Stimulated activated CD8-positive, alpha-beta memory T cell treated with anti-CD3 and anti-CD28 coated beads, Interleukin-2, amount 100 ng/mL, for 48 hours (primary cell): ENCODE results near the gene ENTPD1.

Experiments used
- DNase-seq, 2 donors: peaks; one replicate each; pipeline ENCODE4 v3.0.0-alpha.2; 2020; ENCODE audit warnings: low read depth in 2 of 2

ENTPD1 gene

GRCh38 chr10:95831076-95831475 lies 75.1 kb downstream of the ENTPD1 start:
- DNase-seq = no peak

GRCh38 chr10:95831515-95831914 lies 75.6 kb downstream of the ENTPD1 start:
- DNase-seq = no peak

GRCh38 chr10:95832216-95833041 lies 76.5 kb downstream of the ENTPD1 start:
- DNase-seq = peak in 1 of 2 donors; percentile 7

DNA sequence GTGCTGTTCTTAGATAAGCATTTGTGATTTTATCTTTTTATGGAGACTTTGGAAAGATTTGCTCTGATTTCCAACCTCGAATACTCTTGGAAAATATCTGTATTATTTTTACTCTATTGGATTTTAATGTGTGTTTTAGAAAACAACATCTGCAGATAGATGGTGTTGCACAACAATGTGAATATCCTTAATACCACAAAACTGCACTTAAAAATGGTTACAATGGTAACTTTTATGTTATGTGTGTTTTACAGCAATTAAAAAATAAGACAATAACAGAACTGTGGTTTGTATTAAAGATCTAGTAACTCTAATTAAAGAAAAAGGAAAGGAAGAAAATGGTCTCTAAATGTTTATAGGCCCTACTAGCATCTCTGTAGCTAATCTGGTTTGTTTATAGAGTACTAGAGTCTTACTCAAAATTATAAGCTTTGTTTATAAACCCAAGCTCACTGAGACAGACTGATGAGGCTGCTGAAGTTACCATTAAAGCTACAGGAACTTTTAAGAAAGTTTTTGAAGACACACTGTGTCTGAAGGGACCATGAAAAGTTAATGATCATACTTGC lies 77.2 kb downstream of the ENTPD1 start:
- no peak for DNase-seq

DNA sequence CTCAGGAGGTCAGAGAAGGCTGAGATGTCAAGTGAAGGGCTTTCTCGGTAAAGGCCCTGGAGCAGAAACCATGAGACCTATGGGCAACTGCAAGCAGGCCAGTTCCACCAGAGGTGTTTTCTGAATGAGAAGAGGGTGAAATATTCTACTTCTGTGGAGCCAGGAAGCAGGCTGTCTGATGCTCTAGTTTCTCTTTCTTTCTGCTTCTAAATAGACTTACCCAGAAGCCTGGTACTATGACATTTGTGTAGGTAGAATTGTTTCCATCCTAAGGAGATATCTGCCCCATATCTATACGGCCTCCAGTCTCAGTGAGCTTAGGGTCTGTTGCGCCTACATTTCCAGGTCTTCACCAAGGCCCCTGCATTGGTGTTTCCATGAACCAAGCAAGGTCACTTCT lies 78.4 kb downstream of the ENTPD1 start:
- DNase-seq = no peak

- DNase-seq = no peak
These were observed 79.3 kb downstream of the ENTPD1 start for GRCh38 chr10:95835149-95835860.

GRCh38 chr10:95835911-95836310 lies 79.9 kb downstream of the ENTPD1 start:
- DNase-seq = no peak

GRCh38 chr10:95836610-95837355 lies 80.8 kb downstream of the ENTPD1 start:
- DNase-seq = no peak

GRCh38 chr10:95837356-95837776 lies 81.4 kb downstream of the ENTPD1 start:
- no peak for DNase-seq

GRCh38 chr10:95837783-95838182 lies 81.8 kb downstream of the ENTPD1 start:
- DNase-seq = no peak

DNA sequence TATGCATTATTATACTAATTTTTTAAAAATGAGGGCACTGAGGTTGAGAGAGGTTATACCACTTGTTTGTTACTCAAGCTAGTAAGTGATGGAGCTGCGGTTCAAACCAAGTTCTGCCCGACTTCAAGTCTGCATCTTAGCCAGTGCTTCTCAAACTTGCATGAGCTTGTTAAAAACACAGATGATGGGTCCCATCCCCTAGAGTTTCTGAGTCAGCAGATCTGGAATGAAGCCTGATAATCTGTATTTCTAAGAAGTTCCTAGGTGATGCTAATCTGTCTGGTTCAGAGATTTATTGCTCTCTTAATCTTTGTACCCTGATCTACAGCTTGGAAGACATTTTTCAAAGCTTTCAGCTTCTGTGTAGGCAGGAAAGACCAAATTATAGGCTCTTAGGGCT lies 84.2 kb downstream of the ENTPD1 start:
- DNase-seq = no peak

GRCh38 chr10:95840681-95841080 lies 84.7 kb downstream of the ENTPD1 start:
- no peak for DNase-seq

DNA sequence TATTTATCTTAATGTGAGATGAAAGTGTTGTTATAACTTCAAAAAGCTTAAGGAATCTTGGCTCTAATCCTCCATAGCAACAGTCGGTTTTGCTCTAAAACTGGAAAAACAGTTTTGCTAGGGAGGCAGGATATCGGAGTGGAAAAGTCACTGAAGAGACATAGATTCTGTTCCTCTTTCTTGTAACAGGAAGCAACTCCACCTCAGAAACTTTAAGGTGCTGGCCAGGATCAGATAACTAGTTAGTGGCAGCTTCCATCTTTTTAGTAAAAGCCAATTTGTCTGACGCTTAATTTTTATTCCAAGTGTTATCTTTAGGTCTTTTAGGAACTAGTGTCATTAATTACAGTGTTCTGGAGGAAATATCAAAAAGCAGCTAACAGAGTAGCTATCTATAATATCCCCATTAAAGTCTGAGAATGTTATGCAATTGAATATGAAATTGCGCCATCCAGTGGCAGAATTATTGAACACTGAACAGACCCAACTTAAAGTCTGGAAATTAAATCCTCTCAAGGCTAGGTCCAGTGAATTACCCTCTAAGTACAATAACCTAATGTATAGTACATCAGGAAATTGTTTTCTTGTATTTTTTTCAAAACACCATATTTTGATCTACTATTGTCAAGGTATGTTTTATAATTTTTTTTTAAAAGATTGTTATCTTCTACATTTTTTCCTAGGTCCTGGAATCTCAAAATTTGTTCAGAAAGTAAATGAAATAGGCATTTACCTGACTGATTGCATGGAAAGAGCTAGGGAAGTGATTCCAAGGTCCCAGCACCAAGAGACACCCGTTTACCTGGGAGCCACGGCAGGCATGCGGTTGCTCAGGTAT lies 85.9 kb downstream of the ENTPD1 start:
- no peak for DNase-seq

GRCh38 chr10:95845411-95845810 lies 89.4 kb downstream of the ENTPD1 start:
- DNase-seq = no peak

DNA sequence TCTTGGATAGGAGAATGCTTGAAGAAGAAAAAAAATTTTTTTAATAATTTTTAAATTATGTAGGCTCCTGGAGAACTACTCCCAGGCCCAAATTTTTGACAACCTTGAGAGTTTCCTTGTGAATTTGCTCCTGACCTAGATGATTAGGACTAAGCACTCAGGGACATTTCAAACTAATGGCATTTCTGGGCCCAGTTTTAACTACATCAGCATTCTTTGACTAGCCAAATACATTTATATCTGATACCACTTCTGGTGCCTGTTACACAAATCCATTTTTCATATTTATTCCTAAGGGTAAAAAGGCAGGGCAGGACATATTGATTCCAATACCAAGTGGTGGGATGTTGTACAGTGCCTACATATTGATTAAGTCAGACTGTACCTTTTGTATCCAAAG lies 91.0 kb downstream of the ENTPD1 start:
- DNase-seq = no peak

DNA sequence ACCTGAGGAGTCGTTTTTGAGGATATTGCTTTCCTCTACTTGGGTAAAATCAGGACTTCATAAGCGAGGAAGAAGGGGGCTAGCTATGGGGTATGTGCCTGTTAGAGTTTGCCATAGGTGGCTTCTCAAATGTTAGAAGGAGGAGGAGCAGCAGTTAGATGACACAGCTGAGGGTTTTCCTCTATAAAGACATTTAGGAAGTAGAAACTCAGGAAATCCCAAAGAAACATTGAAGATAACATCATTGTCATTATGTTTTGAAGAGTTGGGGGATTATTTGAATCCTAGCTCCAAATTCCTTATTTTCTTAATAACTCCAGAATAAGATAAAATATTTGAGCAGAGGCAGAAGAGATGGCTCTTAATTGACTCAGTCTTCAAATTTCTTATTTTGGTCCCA lies 92.9 kb downstream of the ENTPD1 start:
- DNase-seq = no peak

GRCh38 chr10:95850791-95851190 lies 94.8 kb downstream of the ENTPD1 start:
- no peak for DNase-seq

GRCh38 chr10:95860166-95860940 lies 104.4 kb downstream of the ENTPD1 start:
- DNase-seq = no peak

DNA sequence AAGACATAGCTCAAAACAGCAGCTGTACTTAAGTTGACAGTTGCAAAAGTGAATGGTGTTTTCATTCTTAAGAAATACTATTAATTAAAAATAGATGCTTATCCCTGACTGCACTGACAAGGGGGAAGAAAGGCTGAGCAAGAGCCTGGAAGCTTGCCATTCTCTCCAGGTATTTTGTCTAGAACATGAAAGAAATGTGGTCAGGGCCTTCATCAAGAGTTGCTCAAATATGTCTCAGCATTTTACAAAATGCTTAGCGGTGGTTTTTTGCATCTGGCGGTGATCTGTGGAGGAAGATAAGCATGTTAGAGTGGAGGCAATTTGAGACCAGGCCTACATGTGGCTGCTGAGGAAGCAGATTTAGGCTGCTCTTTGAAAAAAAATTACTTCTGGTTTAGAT lies 105.4 kb downstream of the ENTPD1 start:
- DNase-seq = no peak
